T-cell (primary cell): ENCODE data around the gene CCDC90B. TPM values are rescaled to one million over a fixed set of nuclear protein-coding genes. Genes with fewer than 3 reads are reported as not detected.

ENCODE experiments used
- total RNA-seq, 35 experiments: library from RNA in 6 of 35; stranded (reverse) in 6 of 35; fragments of 120-200 nt in 1 of 35; gene quantifications; one replicate each; pipeline versions ENCODE4 v1.2.1 to v1.2.4 and lab custom pipeline; 2013 to 2026

The CCDC90B gene
- total RNA-seq, 5 donors from 2014 or later (not counting 1 experiment from before 2014, with no cell fraction given) = 24.3 to 34.4 (median 30.8) TPM

Other genes starting within 250 kb of the CCDC90B start
- 10 to 100 TPM; 18.6 to 44.5 (median 20.1) TPM for gene RAB30, start 214.5 kb downstream of the CCDC90B start, total RNA-seq
- 100 to 1,000 TPM; 130 to 164 (median 151) TPM for gene PCF11, start 129.2 kb downstream of the CCDC90B start, total RNA-seq
- 1 to 10 TPM; 6.2 to 9.7 (median 7.9) TPM for gene ANKRD42, start 92.7 kb downstream of the CCDC90B start, total RNA-seq